Mesenchymal stem cell (in vitro differentiated cells and primary cell): ENCODE measurements around the gene EXD3.
A peak's percentile ranks its signal among the peaks of the same experiment; 100 is the strongest.

Experiments
- DNase-seq: peaks from one replicate; pipeline ENCODE4 v3.0.0-alpha.2; 2013
- H2AFZ ChIP-seq: one replicate; pipeline ENCODE4 v1.6.1; 2013; ENCODE audit warnings: low read depth, mild to moderate bottlenecking, control low read depth, inconsistent platforms, low read length, moderate library complexity
- H2AK5ac ChIP-seq: 2 replicates; pipeline ENCODE4 v1.6.1; 2013; ENCODE audit warnings: low read length, moderate library complexity, mild to moderate bottlenecking, inconsistent platforms; ENCODE audit not compliant: severe bottlenecking
- H2BK120ac ChIP-seq: one replicate; pipeline ENCODE4 v1.6.1; 2013; ENCODE audit warnings: low read depth, mild to moderate bottlenecking, inconsistent platforms, low read length, moderate library complexity
- H2BK12ac ChIP-seq, 2 experiments: one replicate each; pipeline ENCODE4 v1.6.1; 2013; ENCODE audit warnings: inconsistent platforms in 2 of 2, low read length in 2 of 2, mild to moderate bottlenecking in 2 of 2, moderate library complexity in 2 of 2, control low read depth in 1 of 2
- H2BK15ac ChIP-seq: one replicate; pipeline ENCODE4 v1.6.1; 2013; ENCODE audit warnings: mild to moderate bottlenecking, low read depth, inconsistent platforms; ENCODE audit not compliant: poor library complexity, severe bottlenecking
- H2BK5ac ChIP-seq: 2 replicates; pipeline ENCODE4 v1.6.1; 2013; ENCODE audit warnings: low read depth, mild to moderate bottlenecking, low read length, control low read depth, inconsistent platforms; ENCODE audit not compliant: poor library complexity, severe bottlenecking
- H3K14ac ChIP-seq, 2 experiments: one replicate each; pipeline ENCODE4 v1.6.1; 2013; ENCODE audit warnings: inconsistent platforms in 2 of 2, low read length in 2 of 2, control low read depth in 1 of 2, mild to moderate bottlenecking in 1 of 2, moderate library complexity in 1 of 2
- H3K18ac ChIP-seq, 2 experiments: one replicate each; pipeline ENCODE4 v1.6.1; 2013; ENCODE audit warnings: inconsistent platforms in 2 of 2, low read length in 2 of 2, control low read depth in 1 of 2, low read depth in 1 of 2, mild to moderate bottlenecking in 1 of 2
- H3K23ac ChIP-seq, 2 experiments: one replicate each; pipeline ENCODE4 v1.6.1; 2013; ENCODE audit warnings: inconsistent platforms in 2 of 2, low read length in 2 of 2, mild to moderate bottlenecking in 2 of 2, moderate library complexity in 2 of 2, control low read depth in 1 of 2
- H3K27ac ChIP-seq: 2 replicates; pipeline ENCODE4 v1.5.1; 2013; ENCODE audit warnings: mild to moderate bottlenecking, moderate library complexity, low read length, control low read depth, inconsistent platforms; ENCODE audit not compliant: poor library complexity, severe bottlenecking
- H3K27me3 ChIP-seq, 2 experiments: 2 replicates each; pipeline versions ENCODE4 v1.6.1 to v1.7.0; 2013; ENCODE audit warnings: low read length in 2 of 2, mild to moderate bottlenecking in 2 of 2, moderate library complexity in 2 of 2, control low read depth in 1 of 2, inconsistent platforms in 1 of 2; ENCODE audit not compliant: control insufficient read depth in 1 of 2, insufficient read depth in 1 of 2
- H3K36me3 ChIP-seq, 2 experiments: 2 replicates each; pipeline versions ENCODE4 v1.6.1 to v1.7.0; 2013; ENCODE audit warnings: low read length in 2 of 2, control low read depth in 1 of 2, inconsistent platforms in 1 of 2, low read depth in 1 of 2, mild to moderate bottlenecking in 1 of 2; ENCODE audit not compliant: insufficient read depth in 2 of 2, control insufficient read depth in 1 of 2
- H3K4ac ChIP-seq, 2 experiments: one replicate each; pipeline ENCODE4 v1.6.1; 2013; ENCODE audit warnings: inconsistent platforms in 2 of 2, low read length in 2 of 2, mild to moderate bottlenecking in 2 of 2, moderate library complexity in 2 of 2, control low read depth in 1 of 2, low read depth in 1 of 2
- H3K4me1 ChIP-seq: 2 replicates; pipeline ENCODE4 v1.6.1; 2013; ENCODE audit warnings: low read depth, low read length, control low read depth; ENCODE audit not compliant: control insufficient read depth, insufficient read depth
- H3K4me2 ChIP-seq: 2 replicates; pipeline ENCODE4 v1.6.1; 2013; ENCODE audit warnings: low read length, mild to moderate bottlenecking, inconsistent platforms; ENCODE audit not compliant: poor library complexity, severe bottlenecking
- H3K4me3 ChIP-seq, 2 experiments: 2 replicates each; pipeline versions ENCODE4 v1.5.1 to v1.7.0; 2013; ENCODE audit warnings: low read length in 2 of 2, mild to moderate bottlenecking in 2 of 2, control low read depth in 1 of 2, low read depth in 1 of 2; ENCODE audit not compliant: insufficient read depth in 1 of 2
- H3K79me1 ChIP-seq: replicated peaks from 2 replicates; pipeline ENCODE4 v1.6.1; 2013; ENCODE audit warnings: mild to moderate bottlenecking, control low read depth, low read length, inconsistent platforms; ENCODE audit not compliant: poor library complexity, severe bottlenecking
- H3K9ac ChIP-seq: 2 replicates; pipeline ENCODE4 v1.7.0; 2013; ENCODE audit warnings: mild to moderate bottlenecking, low read length, moderate library complexity
- H3K9me3 ChIP-seq: 2 replicates; pipeline ENCODE4 v1.7.0; 2013; ENCODE audit warnings: mild to moderate bottlenecking, low read length; ENCODE audit not compliant: control insufficient read depth
- H4K8ac ChIP-seq: one replicate; pipeline ENCODE4 v1.6.1; 2013; ENCODE audit warnings: inconsistent platforms, mild to moderate bottlenecking, low read length, moderate library complexity
- H4K91ac ChIP-seq: one replicate; pipeline ENCODE4 v1.6.1; 2013; ENCODE audit warnings: mild to moderate bottlenecking, low read length, inconsistent platforms
- WGBS: methylation state at CpG from one replicate; pipeline ENCODE4 v1.1.7; 2013; ENCODE audit warnings: mixed read lengths; 5-methylcytosine and 5-hydroxymethylcytosine counted together

Gene EXD3

GRCh38 chr9:137365552-137366444 lies 57.2 kb downstream of the EXD3 start:
- Histone ChIP-seq H2BK120ac (no peak overlapping the region), H3K18ac (no peak overlapping the region), H3K27ac (no peak overlapping the region), H2AFZ (peak overlapping the region; percentile 20), H3K4ac (no peak overlapping the region), H3K14ac (peak overlapping the region in 1 of 2 experiments; percentile 19), H2BK12ac (no peak overlapping the region), H3K4me2 (no peak overlapping the region), H3K79me1 (no peaks in the 10 kb centered on the region), H4K8ac (no peak overlapping the region), H2BK5ac (no peak overlapping the region), H2AK5ac (no peak overlapping the region), H3K27me3 (no peaks in the 10 kb centered on the region), H2BK15ac (no peak overlapping the region), H4K91ac (no peak overlapping the region), H3K36me3 (peaks cover 0 to 44% of the 10 kb centered on the region in 2 experiments), H3K4me1 (peaks cover 3% of the 10 kb centered on the region), H3K23ac (no peak overlapping the region), H3K9ac (no peak overlapping the region), H3K4me3 (no peak overlapping the region), H3K9me3 (peaks cover 13% of the 10 kb centered on the region)
- no peak for DNase-seq
- 87% methylated on average over 20 of the region's 20 CpGs for WGBS

DNA sequence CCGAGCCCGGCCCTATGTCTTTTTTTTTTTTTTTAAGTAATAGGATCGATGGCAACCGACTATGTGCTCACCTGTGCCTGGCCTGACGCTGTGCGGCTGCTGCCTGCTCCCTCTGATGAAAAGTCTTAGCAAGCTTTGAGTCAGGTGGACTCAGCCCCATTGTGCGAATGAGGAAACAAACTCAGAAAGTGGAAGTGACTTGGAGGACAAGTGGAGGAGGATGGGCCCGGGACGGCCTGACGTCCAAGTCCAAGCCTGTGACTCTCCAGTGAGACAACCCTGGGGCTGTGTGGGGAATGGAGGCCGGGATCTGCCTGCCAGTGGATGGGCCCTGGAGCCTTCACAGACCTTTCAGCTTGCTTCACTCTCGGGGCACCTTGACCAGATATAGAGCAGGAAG lies 57.9 kb downstream of the EXD3 start:
- no peak for DNase-seq
- Histone ChIP-seq H3K4me2 (no peak overlapping the region), H4K91ac (no peak overlapping the region), H3K36me3 (peaks cover 0 to 36% of the 10 kb centered on the region in 2 experiments), H3K79me1 (no peaks in the 10 kb centered on the region), H3K27me3 (no peaks in the 10 kb centered on the region), H3K23ac (no peak overlapping the region), H2BK120ac (no peak overlapping the region), H3K18ac (no peak overlapping the region), H3K9me3 (peaks cover 13% of the 10 kb centered on the region), H3K4ac (no peak overlapping the region), H2BK15ac (no peak overlapping the region), H3K27ac (no peak overlapping the region), H4K8ac (no peak overlapping the region), H3K9ac (no peak overlapping the region), H2BK12ac (no peak overlapping the region), H2BK5ac (no peak overlapping the region), H3K4me3 (no peak overlapping the region), H2AFZ (no peak overlapping the region), H3K14ac (no peak overlapping the region), H3K4me1 (no peaks in the 10 kb centered on the region), H2AK5ac (no peak overlapping the region)
- WGBS, result 94% methylated on average over 12 of the region's 12 CpGs

GRCh38 chr9:137359850-137360249 lies 63.1 kb downstream of the EXD3 start:
- Histone ChIP-seq H3K9me3 (peaks cover 43% of the 10 kb centered on the region), H3K4me2 (no peak overlapping the region), H2BK12ac (no peak overlapping the region), H4K8ac (no peak overlapping the region), H2AFZ (no peak overlapping the region), H3K9ac (no peak overlapping the region), H2AK5ac (no peak overlapping the region), H3K23ac (no peak overlapping the region), H2BK120ac (no peak overlapping the region), H3K4me3 (no peak overlapping the region), H3K4me1 (no peaks in the 10 kb centered on the region), H3K79me1 (no peaks in the 10 kb centered on the region), H3K18ac (no peak overlapping the region), H2BK15ac (no peak overlapping the region), H3K14ac (no peak overlapping the region), H3K4ac (no peak overlapping the region), H3K27me3 (no peaks in the 10 kb centered on the region), H4K91ac (no peak overlapping the region), H2BK5ac (no peak overlapping the region), H3K36me3 (peaks cover 0 to 6% of the 10 kb centered on the region in 2 experiments), H3K27ac (no peak overlapping the region)
- no CpG with 5 or more reads among the region's 5 CpGs for WGBS
- no peak for DNase-seq

DNA sequence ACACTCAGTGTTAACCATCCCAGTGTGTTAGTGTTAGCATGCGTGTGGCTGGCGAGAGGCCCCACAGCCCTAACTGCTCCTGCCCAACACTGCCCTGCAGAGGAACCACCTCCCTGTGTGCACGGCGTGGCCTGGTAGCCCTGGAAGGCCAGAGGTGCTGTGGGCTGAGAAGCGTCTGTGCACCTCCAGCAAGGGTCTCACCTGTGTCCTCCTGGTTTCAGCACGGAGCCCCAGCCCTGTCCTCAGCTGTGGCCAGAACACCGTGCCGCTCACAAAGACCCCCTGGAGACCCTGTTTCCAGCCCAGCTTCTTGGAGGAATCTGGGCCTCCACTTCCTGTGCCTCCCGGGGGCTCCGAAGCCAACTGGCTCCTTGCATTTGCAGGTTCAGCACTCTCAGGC lies 64.8 kb downstream of the EXD3 start:
- Histone ChIP-seq H2BK5ac (no peak overlapping the region), H2AK5ac (no peak overlapping the region), H3K14ac (no peak overlapping the region), H3K18ac (no peak overlapping the region), H3K4ac (no peak overlapping the region), H2BK15ac (no peak overlapping the region), H3K36me3 (peaks cover 0 to 10% of the 10 kb centered on the region in 2 experiments), H2AFZ (no peak overlapping the region), H4K8ac (no peak overlapping the region), H3K4me1 (no peaks in the 10 kb centered on the region), H4K91ac (no peak overlapping the region), H3K9ac (no peak overlapping the region), H3K4me3 (no peak overlapping the region), H3K9me3 (peaks cover 38% of the 10 kb centered on the region), H3K27ac (no peak overlapping the region), H3K27me3 (no peaks in the 10 kb centered on the region), H2BK12ac (no peak overlapping the region), H2BK120ac (no peak overlapping the region), H3K4me2 (no peak overlapping the region), H3K79me1 (no peaks in the 10 kb centered on the region), H3K23ac (no peak overlapping the region)
- DNase-seq, result no peak
- 91% methylated on average over 10 of the region's 10 CpGs for WGBS
